CD8-positive, alpha-beta memory T cell (primary cell): ENCODE measurements around the gene NTM. TPM values are rescaled to one million over a fixed set of nuclear protein-coding genes. Genes with fewer than 3 reads are reported as not detected.
"Not testable (repeated sequence)": the region's sequence is repeated elsewhere in the genome, so short reads cannot be mapped to it uniquely, and the experiment has no call there.

Experiments used
- CTCF ChIA-PET: fragments of 350-600 bp; sonication (Branson Sonifier 250); formaldehyde crosslinking; loops from one replicate; lab custom pipeline; 2021; ENCODE audit warnings: antibody characterized with exemption; lab: Charles Lee
- POLR2A ChIA-PET: fragments of 350-600 bp; sonication (Branson Sonifier 250); formaldehyde crosslinking; loops from one replicate; lab custom pipeline; 2021; ENCODE audit warnings: antibody characterized with exemption; lab: Charles Lee
- DNase-seq, 5 donors: peaks; one replicate each; pipeline versions ENCODE4 v3.0.0 to v3.0.0-alpha.2; 2020 to 2022; ENCODE audit warnings: mixed read lengths in 1 of 5
- H3K27ac ChIP-seq: one replicate; pipeline ENCODE4 v1.7.0; 2013; ENCODE audit warnings: low read depth, mild to moderate bottlenecking, low read length, moderate library complexity
- H3K27me3 ChIP-seq: 2 replicates; pipeline ENCODE4 v1.7.0; 2013; ENCODE audit warnings: low read length, mild to moderate bottlenecking; ENCODE audit not compliant: insufficient read depth, poor library complexity, severe bottlenecking
- H3K36me3 ChIP-seq: 2 replicates; pipeline ENCODE4 v1.7.0; 2013; ENCODE audit warnings: mild to moderate bottlenecking, low read length, moderate library complexity; ENCODE audit not compliant: insufficient read depth
- H3K4me1 ChIP-seq: 2 replicates; pipeline ENCODE4 v1.7.0; 2013; ENCODE audit warnings: mild to moderate bottlenecking, low read length, moderate library complexity; ENCODE audit not compliant: insufficient read depth
- H3K4me3 ChIP-seq: 2 replicates; pipeline ENCODE4 v1.7.0; 2013; ENCODE audit warnings: mild to moderate bottlenecking, low read length
- H3K9me3 ChIP-seq: 2 replicates; pipeline ENCODE4 v1.7.0; 2013; ENCODE audit warnings: mild to moderate bottlenecking, low read length
- H3K27ac Mint-ChIP-seq, 8 donors: one replicate each; pipeline ENCODE4 v1.8.0; 2020 to 2021; ENCODE audit warnings: mixed read lengths in 8 of 8, mild to moderate bottlenecking in 6 of 8, inconsistent platforms in 3 of 8, moderate library complexity in 3 of 8
- H3K27me3 Mint-ChIP-seq, 2 donors: one replicate each; pipeline ENCODE4 v1.8.0; 2020 to 2021; ENCODE audit warnings: mixed read lengths in 2 of 2, mild to moderate bottlenecking in 1 of 2, moderate library complexity in 1 of 2
- H3K36me3 Mint-ChIP-seq, 3 donors: one replicate each; pipeline ENCODE4 v1.8.0; 2020 to 2021; ENCODE audit warnings: mixed read lengths in 3 of 3, inconsistent platforms in 1 of 3, mild to moderate bottlenecking in 1 of 3
- H3K4me1 Mint-ChIP-seq, 3 donors: one replicate each; pipeline ENCODE4 v1.8.0; 2020 to 2021; ENCODE audit warnings: mixed read lengths in 3 of 3, inconsistent platforms in 1 of 3, mild to moderate bottlenecking in 1 of 3
- H3K4me3 Mint-ChIP-seq, 7 donors: one replicate each; pipeline ENCODE4 v1.8.0; 2020 to 2021; ENCODE audit warnings: mixed read lengths in 7 of 7, mild to moderate bottlenecking in 6 of 7, moderate library complexity in 4 of 7, inconsistent platforms in 2 of 7
- H3K9me3 Mint-ChIP-seq, 5 donors: one replicate each; pipeline ENCODE4 v1.8.0; 2020 to 2022; ENCODE audit warnings: mixed read lengths in 5 of 5, mild to moderate bottlenecking in 3 of 5, moderate library complexity in 2 of 5, inconsistent platforms in 1 of 5
- polyA plus RNA-seq: library from polyadenylated mRNA; unstranded; fragments of 300-500 nt; fragmentation: Illumina TruSeq; gene quantifications from one replicate; pipeline ENCODE4 v1.2.3, GENCODE V29; 2021
- total RNA-seq, 2 experiments: library from RNA; stranded (reverse); gene quantifications; one replicate each; pipeline ENCODE4 v1.2.3, GENCODE V29; 2021

The NTM gene
- total and polyA plus RNA-seq, 3 experiments from 2014 or later: not detected

- ChIA-PET POLR2A (no interaction called here), CTCF (no interaction called here)
- H3K4me3 ChIP-seq: no peak overlapping the region
- peaks cover 0 to 11% (median 7%) of the 10 kb centered on the region in 5 donors for H3K9me3 Mint-ChIP-seq
- H3K27ac Mint-ChIP-seq: no peak overlapping the region
- H3K4me1 ChIP-seq: no peaks in the 10 kb centered on the region
- no peak overlapping the region for H3K27ac ChIP-seq
- H3K36me3 Mint-ChIP-seq: no peaks in the 10 kb centered on the region
- peaks cover 0 to 4% (median 0%) of the 10 kb centered on the region in 3 donors for H3K4me1 Mint-ChIP-seq
- H3K27me3 Mint-ChIP-seq: peaks cover 15 to 40% of the 10 kb centered on the region in 2 donors
- no peak for DNase-seq
- no peaks in the 10 kb centered on the region for H3K36me3 ChIP-seq
- H3K4me3 Mint-ChIP-seq: no peak overlapping the region
- H3K27me3 ChIP-seq: no peaks in the 10 kb centered on the region
- H3K9me3 ChIP-seq: no peaks in the 10 kb centered on the region
Measured at GRCh38 chr11:131910178-131910522, 539.7 kb downstream of the NTM start.

GRCh38 chr11:131910523-131911387, 540.3 kb downstream of the NTM start:
- Histone ChIP-seq H3K4me3 (no peak overlapping the region), H3K4me1 (no peaks in the 10 kb centered on the region), H3K36me3 (no peaks in the 10 kb centered on the region), H3K9me3 (no peaks in the 10 kb centered on the region), H3K27ac (no peak overlapping the region), H3K27me3 (no peaks in the 10 kb centered on the region)
- Mint-ChIP-seq H3K27ac (no peak overlapping the region), H3K9me3 (peaks cover 0 to 14% (median 7%) of the 10 kb centered on the region in 5 donors), H3K36me3 (no peaks in the 10 kb centered on the region), H3K4me3 (no peak overlapping the region), H3K27me3 (peaks cover 15 to 40% of the 10 kb centered on the region in 2 donors), H3K4me1 (peaks cover 0 to 4% (median 0%) of the 10 kb centered on the region in 3 donors)
- CTCF ChIA-PET: no interaction called here
- no peak for DNase-seq
- POLR2A ChIA-PET: no interaction called here

DNA sequence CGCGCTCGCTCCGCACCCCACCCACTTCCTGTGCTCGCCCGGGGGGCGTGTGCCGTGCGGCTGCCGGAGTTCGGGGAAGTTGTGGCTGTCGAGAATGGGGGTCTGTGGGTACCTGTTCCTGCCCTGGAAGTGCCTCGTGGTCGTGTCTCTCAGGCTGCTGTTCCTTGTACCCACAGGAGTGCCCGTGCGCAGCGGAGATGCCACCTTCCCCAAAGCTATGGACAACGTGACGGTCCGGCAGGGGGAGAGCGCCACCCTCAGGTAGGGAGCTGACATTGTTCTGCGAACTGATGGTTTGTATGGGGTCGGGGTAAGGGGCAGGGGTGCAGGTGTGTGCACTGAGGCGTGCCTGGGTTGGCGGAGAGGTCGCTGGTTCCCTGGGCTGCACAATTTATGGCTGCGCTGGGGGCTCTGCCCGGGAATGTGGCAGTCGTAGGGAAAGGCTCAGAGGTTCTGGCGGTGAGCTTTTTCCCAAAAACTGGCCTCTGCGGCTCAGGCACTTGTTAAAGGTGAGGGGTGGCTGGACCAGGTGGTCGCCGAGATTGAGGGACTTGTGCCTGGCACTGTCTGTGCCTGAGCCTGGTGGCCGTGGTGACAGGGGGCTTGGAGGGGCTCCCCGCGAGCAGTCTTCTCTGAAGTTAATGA, 541.1 kb downstream of the NTM start:
- H3K9me3 ChIP-seq, CTCF ChIA-PET, H3K36me3 Mint-ChIP-seq, H3K4me3 ChIP-seq, H3K27me3 ChIP-seq, H3K4me1 Mint-ChIP-seq, H3K4me3 Mint-ChIP-seq, H3K36me3 ChIP-seq, H3K4me1 ChIP-seq, POLR2A ChIA-PET, H3K27ac Mint-ChIP-seq, H3K27ac ChIP-seq, DNase-seq: not testable (repeated sequence)
- Mint-ChIP-seq H3K27me3 (peaks cover 15 to 40% of the 10 kb centered on the region in 2 donors), H3K9me3 (peaks cover 0 to 14% (median 6%) of the 10 kb centered on the region in 5 donors)

GRCh38 chr11:131912134-131912533, 541.7 kb downstream of the NTM start:
- CTCF ChIA-PET: no interaction called here
- Mint-ChIP-seq H3K27me3 (peaks cover 15 to 40% of the 10 kb centered on the region in 2 donors), H3K9me3 (peaks cover 0 to 17% (median 4%) of the 10 kb centered on the region in 5 donors), H3K27ac (no peak overlapping the region), H3K4me1 (peaks cover 0 to 4% (median 0%) of the 10 kb centered on the region in 3 donors), H3K4me3 (no peak overlapping the region), H3K36me3 (no peaks in the 10 kb centered on the region)
- Histone ChIP-seq H3K36me3 (no peaks in the 10 kb centered on the region), H3K4me1 (no peaks in the 10 kb centered on the region), H3K27me3 (no peaks in the 10 kb centered on the region), H3K9me3 (no peaks in the 10 kb centered on the region), H3K27ac (no peak overlapping the region), H3K4me3 (no peak overlapping the region)
- POLR2A ChIA-PET: no interaction called here
- no peak for DNase-seq

- no peak overlapping the region for H3K4me3 Mint-ChIP-seq
- H3K4me1 ChIP-seq: no peaks in the 10 kb centered on the region
- H3K36me3 ChIP-seq: no peaks in the 10 kb centered on the region
- ChIA-PET POLR2A (no interaction called here), CTCF (no interaction called here)
- H3K27ac Mint-ChIP-seq: no peak overlapping the region
- peaks cover 0 to 16% (median 4%) of the 10 kb centered on the region in 5 donors for H3K9me3 Mint-ChIP-seq
- no peaks in the 10 kb centered on the region for H3K36me3 Mint-ChIP-seq
- H3K27me3 Mint-ChIP-seq: peaks cover 15 to 36% of the 10 kb centered on the region in 2 donors
- no peak overlapping the region for H3K4me3 ChIP-seq
- no peak for DNase-seq
- H3K27ac ChIP-seq: no peak overlapping the region
- no peaks in the 10 kb centered on the region for H3K27me3 ChIP-seq
- H3K4me1 Mint-ChIP-seq: peaks cover 0 to 4% (median 0%) of the 10 kb centered on the region in 3 donors
- H3K9me3 ChIP-seq: no peaks in the 10 kb centered on the region
Measured at GRCh38 chr11:131913267-131913666, 542.9 kb downstream of the NTM start.

DNA sequence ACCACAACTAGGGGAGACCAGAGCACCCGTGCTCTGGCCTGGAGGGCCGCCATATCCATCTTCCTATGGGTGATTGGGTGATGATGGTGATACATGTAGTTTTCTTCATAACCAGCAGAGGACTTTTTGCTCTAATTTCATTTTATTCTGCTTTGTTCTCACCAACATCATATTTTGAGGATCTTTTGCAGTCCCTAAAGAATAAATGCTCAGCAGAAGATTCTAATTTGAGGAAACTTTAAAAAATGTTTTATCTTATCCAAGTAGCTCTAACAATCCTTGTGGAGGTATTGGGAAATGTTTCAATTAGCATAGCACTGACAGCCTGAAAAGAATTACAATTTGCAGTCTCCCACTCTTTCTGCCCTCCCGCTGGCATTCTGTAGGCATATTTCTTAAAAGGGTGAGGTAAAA, 544.0 kb downstream of the NTM start:
- Histone ChIP-seq H3K4me1 (no peaks in the 10 kb centered on the region), H3K4me3 (no peak overlapping the region), H3K36me3 (no peaks in the 10 kb centered on the region), H3K27ac (no peak overlapping the region), H3K27me3 (no peaks in the 10 kb centered on the region), H3K9me3 (no peaks in the 10 kb centered on the region)
- Mint-ChIP-seq H3K9me3 (peaks cover 0 to 14% (median 2%) of the 10 kb centered on the region in 5 donors), H3K27ac (no peak overlapping the region), H3K36me3 (no peaks in the 10 kb centered on the region), H3K4me3 (no peak overlapping the region), H3K4me1 (peaks cover 0 to 4% (median 0%) of the 10 kb centered on the region in 3 donors), H3K27me3 (peaks cover 15 to 25% of the 10 kb centered on the region in 2 donors)
- CTCF ChIA-PET: no interaction called here
- no peak for DNase-seq
- POLR2A ChIA-PET: no interaction called here

- H3K4me1 Mint-ChIP-seq: no peaks in the 10 kb centered on the region
- H3K27me3 Mint-ChIP-seq: peaks cover 9 to 17% of the 10 kb centered on the region in 2 donors
- H3K4me3 Mint-ChIP-seq: no peak overlapping the region
- H3K27ac Mint-ChIP-seq: no peak overlapping the region
- H3K4me1 ChIP-seq: no peaks in the 10 kb centered on the region
- H3K9me3 Mint-ChIP-seq: peaks cover 0 to 9% (median 2%) of the 10 kb centered on the region in 5 donors
- ChIA-PET POLR2A (no interaction called here), CTCF (no interaction called here)
- no peak for DNase-seq
- H3K9me3 ChIP-seq: no peaks in the 10 kb centered on the region
- H3K27ac ChIP-seq: no peak overlapping the region
- H3K27me3 ChIP-seq: no peaks in the 10 kb centered on the region
- no peak overlapping the region for H3K4me3 ChIP-seq
- H3K36me3 Mint-ChIP-seq: no peaks in the 10 kb centered on the region
- no peaks in the 10 kb centered on the region for H3K36me3 ChIP-seq
Measured at GRCh38 chr11:131916638-131917037, 546.2 kb downstream of the NTM start.

GRCh38 chr11:131917634-131918384, 547.4 kb downstream of the NTM start:
- Mint-ChIP-seq H3K9me3 (peaks cover 0 to 8% (median 2%) of the 10 kb centered on the region in 5 donors), H3K27ac (no peak overlapping the region), H3K36me3 (no peaks in the 10 kb centered on the region), H3K4me3 (no peak overlapping the region), H3K4me1 (no peaks in the 10 kb centered on the region), H3K27me3 (peaks cover 2 to 6% of the 10 kb centered on the region in 2 donors)
- no peaks in the 10 kb centered on the region for H3K9me3 ChIP-seq
- no peaks in the 10 kb centered on the region for H3K27me3 ChIP-seq
- ChIA-PET POLR2A (no interaction called here), CTCF (no interaction called here)
- no peak overlapping the region for H3K4me3 ChIP-seq
- H3K4me1 ChIP-seq: no peaks in the 10 kb centered on the region
- no peak for DNase-seq
- no peak overlapping the region for H3K27ac ChIP-seq
- no peaks in the 10 kb centered on the region for H3K36me3 ChIP-seq
